GM18505 (cell line): Measurements from ENCODE around the gene HMCES.

ENCODE experiments used
- ATAC-seq: cut with Tn5 transposase; IDR thresholded peaks from one replicate; pipeline ENCODE4 v1.9.1; 2021; ENCODE audit not compliant: unreplicated experiment
- POLR2A ChIP-seq: IDR thresholded peaks from 4 replicates; pipeline ENCODE4 v1.6.1; 2011; ENCODE audit warnings: borderline replicate concordance; ENCODE audit not compliant: insufficient read depth, insufficient read length; ENCODE audit errors: extremely low read depth

HMCES gene

DNA sequence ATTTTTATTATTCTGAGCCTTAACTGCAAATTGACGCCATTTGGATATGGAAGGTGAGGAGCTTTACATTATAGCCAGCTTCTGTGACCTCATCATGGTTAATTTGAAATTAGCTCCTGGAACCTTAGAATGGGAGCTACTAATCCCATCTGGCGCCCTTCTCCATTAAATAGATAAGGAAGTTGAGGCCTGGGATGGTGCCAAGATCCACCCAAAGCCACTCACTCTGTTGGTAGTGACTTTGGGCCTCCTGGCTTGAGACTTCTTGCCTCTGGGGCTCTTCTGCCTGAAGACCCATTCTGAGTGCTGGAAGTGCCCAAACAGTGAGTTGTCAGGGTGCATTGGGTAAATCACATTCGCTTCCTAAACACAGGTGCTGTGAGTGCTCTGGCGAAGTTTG lies 12.0 kb upstream of the HMCES start:
- TF ChIP-seq POLR2A: no peak
- ATAC-seq: no peak

DNA sequence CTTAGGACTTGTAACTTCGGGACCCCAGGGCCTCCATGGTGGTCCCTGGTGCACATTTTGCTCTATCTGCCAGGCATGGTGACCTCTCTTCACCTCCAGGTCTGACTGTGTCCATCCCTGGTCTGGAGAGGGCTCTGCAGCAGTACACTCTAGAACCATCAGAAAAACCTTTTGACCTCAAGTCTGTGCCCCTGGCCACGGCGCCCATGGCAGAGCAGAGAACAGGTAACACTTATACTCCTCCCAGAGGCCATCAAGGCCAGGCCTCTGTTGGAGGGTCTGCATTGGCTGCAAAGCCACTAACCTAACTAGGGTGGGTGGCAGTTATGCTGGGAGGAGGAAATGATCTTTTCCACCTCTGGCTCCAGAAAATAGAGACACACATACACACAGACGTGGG lies 10.3 kb upstream of the HMCES start:
- ATAC-seq: no peak
- no peak for TF ChIP-seq POLR2A

DNA sequence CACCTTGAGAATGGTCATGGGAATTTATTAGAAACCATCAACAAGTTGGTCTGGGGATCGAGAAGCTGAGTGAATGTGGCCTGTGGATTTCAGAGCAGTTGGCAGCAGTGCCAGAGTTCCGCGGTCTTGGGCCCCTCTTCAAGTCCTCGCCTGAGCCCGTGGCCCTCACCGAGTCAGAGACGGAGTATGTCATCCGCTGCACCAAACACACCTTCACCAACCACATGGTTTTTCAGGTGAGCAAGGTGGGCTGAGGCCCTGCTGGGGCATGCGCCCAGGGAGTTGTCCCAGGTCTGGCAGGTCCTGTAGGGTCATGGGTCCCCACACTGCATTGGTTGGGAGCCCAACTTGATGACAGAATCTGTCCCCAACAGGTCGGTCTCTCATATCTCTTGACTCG lies 7.0 kb upstream of the HMCES start:
- ATAC-seq: no peak
- no peak for TF ChIP-seq POLR2A

- ATAC-seq: peak; percentile 70
These were observed 2.3 kb upstream of the HMCES start for GRCh38 chr3:129276385-129276784.

GRCh38 chr3:129277829-129278271 lies 820 bp upstream of the HMCES start:
- ATAC-seq: no peak
- no peak for TF ChIP-seq POLR2A

More at GRCh38 chr3:129276385-129276784, 2.3 kb upstream of the HMCES start:
- no peak for TF ChIP-seq POLR2A

DNA sequence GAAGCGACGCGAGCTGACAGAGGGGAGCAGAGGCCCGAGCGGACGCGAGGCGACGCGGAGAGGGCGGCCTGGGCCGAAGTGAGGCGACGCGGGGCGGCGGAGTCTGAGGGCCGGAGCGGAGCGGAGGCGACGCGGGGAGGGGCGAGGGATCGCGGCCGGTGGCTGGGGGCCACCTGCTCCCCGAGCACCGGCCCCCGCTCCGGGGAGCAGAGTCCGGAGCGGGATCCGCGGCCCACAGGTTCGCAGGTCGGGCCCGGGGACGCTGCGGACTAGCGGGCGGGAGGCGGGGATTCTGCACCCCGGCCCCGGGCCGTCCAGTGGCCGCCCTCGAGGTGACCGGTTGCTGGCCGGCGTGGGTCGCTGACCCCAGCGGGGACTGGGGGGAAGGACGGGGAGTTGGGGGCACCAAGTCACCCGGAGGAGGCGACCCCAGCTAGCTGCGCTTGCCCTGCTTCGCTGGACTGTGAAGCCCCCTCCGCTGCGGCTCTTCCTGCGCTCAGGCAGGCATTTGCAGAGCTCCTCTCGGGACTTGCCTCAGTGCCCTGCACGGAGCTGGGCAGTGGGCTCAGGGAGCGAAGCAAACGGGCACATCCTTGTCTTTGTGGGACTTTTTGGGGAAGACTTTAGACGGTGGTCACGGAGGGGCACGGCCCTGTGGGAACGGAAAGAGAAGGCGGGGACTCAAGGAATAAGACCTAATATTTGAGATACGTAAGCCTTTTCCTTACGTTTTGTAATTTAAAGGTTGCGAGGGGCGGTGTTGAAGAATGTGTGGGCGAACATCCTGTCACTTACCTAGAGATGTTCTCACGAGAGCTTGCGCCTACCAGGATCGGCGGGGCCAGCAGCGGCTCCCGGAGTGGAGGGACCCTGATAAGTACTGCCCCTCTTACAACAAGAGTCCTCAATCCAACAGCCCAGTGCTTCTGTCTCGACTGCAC lies 566 bp downstream of the HMCES start:
- ATAC-seq: no peak
- TF ChIP-seq POLR2A: peak; percentile 64

GRCh38 chr3:129280183-129280582 lies 1.5 kb downstream of the HMCES start:
- TF ChIP-seq POLR2A: no peak
- ATAC-seq: no peak

GRCh38 chr3:129281726-129282125 lies 3.1 kb downstream of the HMCES start:
- no peak for ATAC-seq
- no peak for TF ChIP-seq POLR2A

DNA sequence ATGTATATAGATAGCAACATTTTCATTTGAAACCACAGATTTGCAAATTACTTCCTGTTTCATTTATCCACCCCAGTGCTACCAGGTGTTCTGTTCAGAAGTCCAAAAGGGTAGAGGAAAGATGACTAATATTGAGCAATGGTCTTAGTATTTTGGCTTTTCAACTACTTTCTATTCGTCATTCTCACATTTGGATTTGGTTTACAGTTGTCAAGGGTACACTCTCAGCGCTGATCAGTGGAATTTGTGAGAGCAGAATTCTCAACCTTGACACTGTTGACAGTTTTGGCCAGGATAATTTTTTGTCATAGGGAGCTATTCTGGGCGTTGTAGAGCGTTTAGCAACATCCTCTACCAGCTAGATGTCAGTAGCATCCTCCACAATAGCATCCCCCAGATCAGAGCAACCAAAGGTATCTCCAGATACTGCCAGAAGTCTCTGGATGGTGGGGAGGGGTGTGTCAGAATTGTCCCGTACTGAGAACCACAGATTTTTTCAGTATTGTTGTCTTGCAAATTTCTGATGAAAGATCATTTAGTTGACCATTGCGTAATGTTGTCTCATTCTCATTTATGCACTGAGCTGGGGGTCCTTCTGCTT lies 4.2 kb downstream of the HMCES start:
- peak; percentile 58 for ATAC-seq
- no peak for TF ChIP-seq POLR2A

- no peak for ATAC-seq
- no peak for TF ChIP-seq POLR2A
These were observed 7.4 kb downstream of the HMCES start for GRCh38 chr3:129286081-129286480.

- no peak for ATAC-seq
- no peak for TF ChIP-seq POLR2A
These were observed 9.8 kb downstream of the HMCES start for GRCh38 chr3:129288446-129288845.

DNA sequence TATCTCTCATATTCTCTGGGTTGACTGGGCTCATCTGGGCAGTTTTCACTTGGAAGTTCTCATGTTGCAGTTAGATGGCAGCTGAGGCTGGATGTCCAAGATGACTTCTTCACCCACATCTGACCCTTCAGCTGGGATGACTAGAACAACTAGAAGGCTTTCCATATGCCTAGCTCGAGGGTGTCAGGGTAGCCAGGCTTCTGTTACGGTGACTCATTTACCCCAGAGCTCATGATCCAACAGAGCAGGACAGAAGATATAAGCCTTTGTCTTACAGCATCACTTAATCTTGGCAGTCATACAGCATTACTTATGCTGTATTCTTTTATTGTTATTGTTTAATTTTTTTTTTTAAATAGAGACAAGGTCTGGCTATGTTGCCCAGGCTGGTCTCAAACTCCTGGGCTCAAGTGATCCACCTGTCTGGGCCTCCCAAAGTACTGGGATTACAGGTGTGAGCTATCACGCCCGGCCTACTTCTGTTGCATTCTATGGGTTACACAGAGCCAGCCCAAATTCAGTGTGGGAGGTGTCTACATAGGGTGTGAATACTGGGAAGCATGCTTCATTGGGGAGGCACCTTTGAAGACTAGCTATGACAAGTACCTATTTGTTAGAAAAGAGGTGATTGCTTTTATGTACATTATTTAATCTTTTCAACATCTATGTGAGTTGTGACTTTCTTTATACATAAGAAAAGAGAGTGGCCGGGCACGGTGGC lies 10.7 kb downstream of the HMCES start:
- TF ChIP-seq POLR2A: no peak
- ATAC-seq: no peak

GRCh38 chr3:129291236-129291886 lies 12.7 kb downstream of the HMCES start:
- ATAC-seq: no peak
- no peak for TF ChIP-seq POLR2A

DNA sequence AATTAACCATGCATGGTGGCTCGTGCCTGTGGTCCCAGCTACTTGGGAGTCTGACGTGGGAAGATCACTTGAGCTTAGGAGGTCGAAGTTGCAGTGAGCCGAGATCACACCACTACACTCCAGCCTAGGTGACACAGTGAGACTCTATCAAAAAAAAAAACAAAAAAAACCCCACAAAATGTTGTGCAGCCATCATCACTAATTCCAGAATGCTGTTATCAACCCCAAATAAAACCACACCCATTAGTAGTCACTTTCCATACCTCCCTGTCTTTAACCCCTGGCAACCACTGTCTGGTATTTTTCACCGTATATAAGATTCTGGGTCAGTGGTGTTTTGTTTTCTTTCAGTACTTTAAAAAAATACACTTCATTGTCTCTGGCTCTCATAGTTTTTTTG lies 16.6 kb downstream of the HMCES start:
- no peak for ATAC-seq
- no peak for TF ChIP-seq POLR2A
